Stimulated activated CD8-positive, alpha-beta memory T cell treated with anti-CD3 and anti-CD28 coated beads, Interleukin-2, amount 100 ng/mL, for 48 hours (primary cell): Measurements from ENCODE around the gene KHDC3L.
"Not testable (repeated sequence)": the region's sequence is repeated elsewhere in the genome, so short reads cannot be mapped to it uniquely, and the experiment has no call there.

ENCODE experiments used
- DNase-seq, 2 donors: peaks; one replicate each; pipeline ENCODE4 v3.0.0-alpha.2; 2020; ENCODE audit warnings: low read depth in 2 of 2

The KHDC3L gene

GRCh38 chr6:73369563-73369962, 7.1 kb downstream of the KHDC3L start, which contains the start of gene OOEP:
OOEP (minus strand) TSS chr6:73369897; CDS start chr6:73369792, 105 bp downstream.
- no peak for DNase-seq

- DNase-seq = no peak
These were observed 9.5 kb downstream of the KHDC3L start for GRCh38 chr6:73371984-73372383.

GRCh38 chr6:73372516-73372915, 10.1 kb downstream of the KHDC3L start:
- DNase-seq = no peak

- no peak for DNase-seq
These were observed 12.8 kb downstream of the KHDC3L start for GRCh38 chr6:73375216-73375615.

GRCh38 chr6:73377225-73377624, 14.8 kb downstream of the KHDC3L start:
- no peak for DNase-seq

- DNase-seq = not testable (repeated sequence)
These were observed 19.1 kb downstream of the KHDC3L start for GRCh38 chr6:73381531-73381930.

- DNase-seq = no peak
These were observed 20.1 kb downstream of the KHDC3L start for GRCh38 chr6:73382462-73383113.

GRCh38 chr6:73388433-73388799, 26.0 kb downstream of the KHDC3L start:
- DNase-seq = no peak

- DNase-seq = peak; percentile 38 to 56
These were observed 26.5 kb downstream of the KHDC3L start for GRCh38 chr6:73388800-73389512.

- no peak for DNase-seq
These were observed 27.4 kb downstream of the KHDC3L start for GRCh38 chr6:73389854-73390253.

- no peak for DNase-seq
These were observed 29.2 kb downstream of the KHDC3L start for GRCh38 chr6:73391675-73392074.

GRCh38 chr6:73392188-73392587, 29.7 kb downstream of the KHDC3L start:
- DNase-seq = not testable (repeated sequence)

- DNase-seq = no peak
These were observed 30.8 kb downstream of the KHDC3L start for GRCh38 chr6:73393278-73393677.

- DNase-seq = peak in 1 of 2 donors; percentile 19
These were observed 32.3 kb downstream of the KHDC3L start, which contains the start of gene DDX43 for GRCh38 chr6:73394577-73395354. DDX43 (plus strand) TSS chr6:73394828; CDS start chr6:73394906, 78 bp downstream.

GRCh38 chr6:73395875-73396274, 33.4 kb downstream of the KHDC3L start:
- DNase-seq = no peak

GRCh38 chr6:73400656-73401055, 38.2 kb downstream of the KHDC3L start:
- DNase-seq = no peak

GRCh38 chr6:73409395-73409794, 46.9 kb downstream of the KHDC3L start:
- no peak for DNase-seq

GRCh38 chr6:73413102-73413501, 50.6 kb downstream of the KHDC3L start:
- DNase-seq = no peak
